WERI-Rb-1 (cell line): ENCODE data around the gene SLC9C2.
"Not testable (repeated sequence)": the region's sequence is repeated elsewhere in the genome, so short reads cannot be mapped to it uniquely, and the experiment has no call there.

Experiments
- DNase-seq: peaks from one replicate; pipeline ENCODE4 v3.0.0-alpha.2; 2020
- H3K27ac ChIP-seq: fragments of 250-450 bp; sonication (Bioruptor Pico); 2 replicates; pipeline ENCODE4 v1.5.1; 2020; ENCODE audit warnings: mild to moderate bottlenecking, moderate library complexity
- H3K27me3 ChIP-seq: fragments of 250-450 bp; sonication (Bioruptor Pico); 2 replicates; pipeline ENCODE4 v1.5.1; 2021; ENCODE audit warnings: mild to moderate bottlenecking, low read depth, moderate library complexity; ENCODE audit not compliant: insufficient read depth, severe bottlenecking
- H3K36me3 ChIP-seq: fragments of 250-450 bp; sonication (Bioruptor Pico); 2 replicates; pipeline ENCODE4 v1.5.1; 2020; ENCODE audit warnings: mild to moderate bottlenecking, moderate library complexity
- H3K4me3 ChIP-seq: 2 replicates; pipeline ENCODE4 v1.5.1; 2011; ENCODE audit warnings: low read depth, mild to moderate bottlenecking, control low read depth, low read length
- H3K9me3 ChIP-seq: fragments of 250-450 bp; sonication (Bioruptor Pico); 2 replicates; pipeline ENCODE4 v1.5.1; 2021; ENCODE audit warnings: mild to moderate bottlenecking, moderate library complexity; ENCODE audit not compliant: severe bottlenecking
- TF ChIP-seq, protein P1 (sequence below): IDR thresholded peaks from 2 replicates; pipeline ENCODE4 v1.5.1; 2011; ENCODE audit warnings: low read depth, mild to moderate bottlenecking, control low read depth, inconsistent platforms, low read length

SLC9C2 gene, protein sequence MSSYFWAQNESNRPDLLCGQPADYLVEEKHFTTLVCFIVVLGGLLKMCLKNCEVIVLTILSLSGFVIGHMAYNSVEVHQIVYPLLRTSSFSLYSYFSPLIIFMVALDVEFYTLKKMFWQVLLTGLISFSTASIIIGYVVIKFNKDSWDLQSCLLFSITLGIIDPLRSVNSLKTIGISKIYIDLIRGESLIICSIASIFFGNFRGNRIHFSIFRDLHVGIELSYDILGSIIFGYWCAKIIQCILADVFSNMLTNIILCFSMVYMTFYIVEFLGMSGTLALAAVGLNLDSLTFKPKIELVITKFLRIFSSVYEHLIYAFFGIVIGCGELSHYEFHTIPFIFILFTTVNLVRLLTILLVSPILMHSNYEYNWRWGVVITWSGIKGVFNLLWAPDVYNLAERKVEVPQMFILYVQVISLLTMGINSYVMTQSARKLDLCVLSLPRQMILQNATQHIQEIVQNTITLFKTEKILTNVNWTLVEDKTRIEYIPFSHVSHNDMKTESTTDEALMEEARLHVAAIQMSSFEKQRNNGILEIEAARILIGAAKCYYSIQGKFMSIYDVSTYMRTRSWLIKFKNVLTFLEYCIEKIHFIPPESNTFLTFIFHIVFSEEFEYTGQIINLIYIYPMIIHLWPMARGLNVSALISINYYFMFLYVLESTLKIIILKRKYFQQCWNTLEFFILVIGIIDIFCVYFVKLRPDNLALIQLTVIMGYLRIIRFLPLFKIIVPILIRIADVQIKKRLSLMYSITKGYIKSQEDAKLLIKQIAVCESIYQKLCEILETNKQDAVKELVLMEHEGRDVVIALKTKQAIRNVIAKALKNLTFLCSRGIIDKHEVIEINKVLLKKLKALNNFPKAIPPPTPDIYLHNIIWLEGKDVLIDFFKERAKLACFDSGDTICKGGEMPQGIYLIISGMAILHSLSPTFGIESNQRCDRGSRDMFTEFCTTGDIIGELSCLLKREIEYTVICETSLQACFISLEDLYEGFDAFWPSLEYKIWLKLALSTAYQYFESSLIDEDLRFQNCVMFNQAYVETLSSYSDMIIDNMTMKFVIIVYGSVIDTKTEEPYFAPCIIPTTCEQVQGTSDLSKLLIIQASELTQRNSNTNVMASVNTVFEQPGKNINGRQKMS

GRCh38 chr1:173603056-173603591, at the start of gene SLC9C2:
TSS of gene SLC9C2 (minus strand) at chr1:173603072. CDS start at chr1:173601776, 1,296 bp downstream.
- H3K27me3 ChIP-seq: no peaks in the 10 kb centered on the region
- no peak for DNase-seq
- H3K9me3 ChIP-seq: no peaks in the 10 kb centered on the region
- no peak within 1 kb of the TSS for H3K27ac ChIP-seq
- no peaks in the 10 kb centered on the region for H3K36me3 ChIP-seq
- no peak within 1 kb of the TSS for H3K4me3 ChIP-seq
- TF ChIP-seq, protein P1, sequence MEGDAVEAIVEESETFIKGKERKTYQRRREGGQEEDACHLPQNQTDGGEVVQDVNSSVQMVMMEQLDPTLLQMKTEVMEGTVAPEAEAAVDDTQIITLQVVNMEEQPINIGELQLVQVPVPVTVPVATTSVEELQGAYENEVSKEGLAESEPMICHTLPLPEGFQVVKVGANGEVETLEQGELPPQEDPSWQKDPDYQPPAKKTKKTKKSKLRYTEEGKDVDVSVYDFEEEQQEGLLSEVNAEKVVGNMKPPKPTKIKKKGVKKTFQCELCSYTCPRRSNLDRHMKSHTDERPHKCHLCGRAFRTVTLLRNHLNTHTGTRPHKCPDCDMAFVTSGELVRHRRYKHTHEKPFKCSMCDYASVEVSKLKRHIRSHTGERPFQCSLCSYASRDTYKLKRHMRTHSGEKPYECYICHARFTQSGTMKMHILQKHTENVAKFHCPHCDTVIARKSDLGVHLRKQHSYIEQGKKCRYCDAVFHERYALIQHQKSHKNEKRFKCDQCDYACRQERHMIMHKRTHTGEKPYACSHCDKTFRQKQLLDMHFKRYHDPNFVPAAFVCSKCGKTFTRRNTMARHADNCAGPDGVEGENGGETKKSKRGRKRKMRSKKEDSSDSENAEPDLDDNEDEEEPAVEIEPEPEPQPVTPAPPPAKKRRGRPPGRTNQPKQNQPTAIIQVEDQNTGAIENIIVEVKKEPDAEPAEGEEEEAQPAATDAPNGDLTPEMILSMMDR: no peak

- TF ChIP-seq, protein P1: no peak
- no peaks in the 10 kb centered on the region for H3K36me3 ChIP-seq
These were observed 46.2 kb upstream of the SLC9C2 start for GRCh38 chr1:173648880-173649605.

DNA sequence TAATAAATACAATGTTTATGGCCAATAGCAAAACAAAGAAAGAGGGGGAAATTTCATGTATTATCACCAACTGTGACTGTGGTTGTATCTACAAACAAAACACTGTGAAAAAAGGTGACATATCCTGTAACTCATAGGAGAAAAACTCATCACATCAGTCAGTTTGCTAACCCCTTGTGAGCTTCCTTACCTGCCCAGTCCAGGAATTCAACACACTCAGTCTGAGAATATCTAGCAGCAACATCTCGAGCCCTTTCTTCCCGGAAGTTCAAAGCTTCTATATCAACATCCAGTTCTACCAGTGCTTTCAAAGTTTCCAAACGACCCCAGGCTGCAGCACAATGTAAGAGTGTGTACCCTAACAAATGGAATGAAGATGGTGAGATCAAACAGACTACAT, 43.8 kb upstream of the SLC9C2 start:
- TF ChIP-seq, protein P1: no peak
- Histone ChIP-seq H3K9me3 (peaks cover 8% of the 10 kb centered on the region), H3K27ac (no peak overlapping the region), H3K27me3 (no peaks in the 10 kb centered on the region), H3K36me3 (no peaks in the 10 kb centered on the region), H3K4me3 (no peak overlapping the region)
- no peak for DNase-seq

More at GRCh38 chr1:173648880-173649605, 46.2 kb upstream of the SLC9C2 start:
- Histone ChIP-seq H3K27me3 (no peaks in the 10 kb centered on the region), H3K4me3 (no peak overlapping the region), H3K27ac (no peak overlapping the region), H3K9me3 (no peaks in the 10 kb centered on the region)
- DNase-seq: no peak

GRCh38 chr1:173642450-173643139, 39.7 kb upstream of the SLC9C2 start:
- H3K27me3 ChIP-seq, H3K27ac ChIP-seq, H3K4me3 ChIP-seq, DNase-seq, H3K9me3 ChIP-seq, H3K36me3 ChIP-seq: not testable (repeated sequence)

DNA sequence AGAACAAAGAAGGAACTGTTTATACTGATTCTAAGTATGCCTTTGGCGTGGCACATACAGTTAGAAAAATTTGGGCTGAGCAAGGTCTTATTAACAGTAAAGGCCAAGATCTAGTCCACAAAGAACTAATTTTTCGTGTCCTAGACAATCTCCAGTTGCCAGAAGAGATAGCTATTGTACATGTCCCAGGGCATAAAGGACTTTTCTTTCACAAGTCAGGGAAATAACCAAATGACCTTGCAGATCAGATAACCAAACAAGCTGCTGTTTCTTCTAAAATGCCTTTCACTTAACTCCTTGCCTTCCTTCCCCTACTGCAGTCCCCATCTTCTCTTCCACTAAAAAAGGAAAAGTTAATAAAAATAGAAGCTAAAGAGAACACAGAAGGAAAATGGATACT, 36.2 kb upstream of the SLC9C2 start:
- H3K36me3 ChIP-seq: no peaks in the 10 kb centered on the region
- H3K27ac ChIP-seq: no peak overlapping the region
- H3K4me3 ChIP-seq: no peak overlapping the region
- H3K9me3 ChIP-seq: peaks cover 11% of the 10 kb centered on the region
- TF ChIP-seq, protein P1: no peak
- DNase-seq: no peak
- H3K27me3 ChIP-seq: no peaks in the 10 kb centered on the region
